ENCODE results near the gene DDX56.
A peak's percentile ranks its signal among the peaks of the same experiment; 100 is the strongest.

DDX56 gene, protein sequence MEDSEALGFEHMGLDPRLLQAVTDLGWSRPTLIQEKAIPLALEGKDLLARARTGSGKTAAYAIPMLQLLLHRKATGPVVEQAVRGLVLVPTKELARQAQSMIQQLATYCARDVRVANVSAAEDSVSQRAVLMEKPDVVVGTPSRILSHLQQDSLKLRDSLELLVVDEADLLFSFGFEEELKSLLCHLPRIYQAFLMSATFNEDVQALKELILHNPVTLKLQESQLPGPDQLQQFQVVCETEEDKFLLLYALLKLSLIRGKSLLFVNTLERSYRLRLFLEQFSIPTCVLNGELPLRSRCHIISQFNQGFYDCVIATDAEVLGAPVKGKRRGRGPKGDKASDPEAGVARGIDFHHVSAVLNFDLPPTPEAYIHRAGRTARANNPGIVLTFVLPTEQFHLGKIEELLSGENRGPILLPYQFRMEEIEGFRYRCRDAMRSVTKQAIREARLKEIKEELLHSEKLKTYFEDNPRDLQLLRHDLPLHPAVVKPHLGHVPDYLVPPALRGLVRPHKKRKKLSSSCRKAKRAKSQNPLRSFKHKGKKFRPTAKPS

DNA sequence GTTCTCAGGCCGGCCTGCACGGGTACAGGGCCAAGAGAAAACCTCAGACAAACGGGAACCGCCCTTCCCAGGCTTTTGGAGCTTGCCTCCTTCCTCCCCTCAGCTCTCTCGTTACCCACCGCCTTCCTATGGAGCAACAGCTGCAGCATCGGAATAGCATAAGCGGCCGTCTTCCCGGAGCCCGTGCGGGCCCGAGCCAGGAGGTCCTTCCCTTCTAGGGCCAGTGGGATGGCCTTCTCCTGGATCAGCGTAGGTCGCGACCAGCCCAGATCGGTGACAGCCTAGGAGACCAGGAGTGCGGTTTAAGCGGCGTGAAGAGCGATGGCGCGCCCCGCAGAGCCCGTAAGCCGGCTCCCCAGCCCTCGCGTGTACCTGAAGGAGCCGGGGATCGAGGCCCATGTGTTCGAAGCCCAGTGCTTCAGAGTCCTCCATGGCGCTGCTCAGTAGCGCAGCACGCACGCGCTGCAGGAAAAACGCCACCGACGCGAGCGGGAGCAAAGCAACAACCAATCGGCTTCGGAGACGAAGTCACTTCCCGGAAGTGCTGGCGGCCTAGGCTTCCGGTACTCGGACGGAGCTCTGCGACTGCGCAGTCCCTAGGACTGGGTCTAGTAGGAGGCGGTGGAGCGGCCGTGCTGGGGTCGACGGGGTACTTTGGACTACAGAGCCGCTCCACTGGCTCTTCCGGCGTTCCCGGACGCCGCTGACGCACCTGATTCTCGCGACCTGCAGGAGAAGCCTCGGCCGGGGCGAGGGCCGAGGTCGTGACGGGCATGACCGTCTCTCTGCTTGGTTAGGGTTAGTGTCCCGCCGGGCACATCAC lies at the start of gene DDX56:
DDX56 (minus strand) TSS at position 445 of the 823 bp plus-strand sequence; CDS start at position 432, 13 bp downstream.
- peak; percentile 79 to 87 (median 87) for DNase-seq (ENCODE audit: low read depth in 3 of 3)

DNA sequence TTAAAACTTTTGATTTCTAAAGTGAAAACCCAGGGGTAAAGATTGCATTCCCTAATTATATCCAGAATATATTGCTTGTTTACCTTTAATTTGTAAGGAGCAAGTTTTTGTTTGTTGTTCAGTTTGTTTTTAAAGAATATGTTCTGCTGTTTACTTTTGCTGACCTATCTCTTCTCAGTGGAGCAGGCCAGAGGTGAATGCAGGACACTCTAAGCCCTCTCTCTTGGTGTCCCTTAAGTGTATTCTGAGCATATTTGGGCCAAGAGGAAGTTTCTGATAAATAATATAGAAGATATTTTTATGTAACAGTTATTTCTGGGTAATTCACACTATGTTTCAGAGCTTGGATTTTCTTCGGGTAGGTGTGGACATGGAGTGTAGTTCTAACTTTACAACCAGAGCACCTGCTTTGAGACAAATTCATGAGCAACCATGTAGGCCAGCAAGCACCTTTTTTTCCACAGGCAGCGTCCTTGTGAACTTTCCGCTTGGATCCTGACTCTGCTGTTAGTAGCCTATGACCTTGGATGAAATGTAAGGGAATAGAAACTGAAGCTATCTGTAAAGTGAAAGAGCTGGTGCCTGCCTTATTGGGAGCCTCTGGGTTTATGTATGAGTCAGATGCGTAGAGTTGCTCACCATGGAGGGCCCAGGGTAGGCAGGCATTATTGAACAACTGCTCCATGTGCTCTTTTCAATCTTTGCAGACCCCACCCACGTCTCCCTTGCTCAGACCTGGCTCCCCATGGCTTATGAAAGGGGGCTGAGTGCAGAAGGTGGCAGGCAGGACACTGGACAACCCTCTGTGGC lies 48.8 kb upstream of the DDX56 start:
- DNase-seq (ENCODE audit: low read depth in 3 of 3), result peak in 1 of 3 experiments; percentile 39

DNA sequence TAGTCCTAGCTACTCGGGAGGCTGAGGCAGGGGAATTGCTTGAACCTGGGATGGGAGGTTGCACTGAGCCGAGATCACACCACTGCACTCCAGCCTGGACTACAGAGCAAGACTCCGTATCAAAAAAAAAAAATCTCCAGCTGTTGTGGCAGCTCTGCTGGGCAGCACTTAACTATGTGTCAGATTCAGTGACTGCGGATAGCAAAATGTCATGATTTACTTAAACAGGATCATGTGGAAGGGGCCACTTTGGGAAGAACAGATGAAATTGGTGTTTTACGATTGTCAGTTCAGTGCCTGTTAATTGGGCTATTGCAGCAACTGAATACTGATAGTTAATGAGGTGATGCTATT lies 48.0 kb upstream of the DDX56 start:
- DNase-seq (ENCODE audit: low read depth in 3 of 3), result no peak

DNA sequence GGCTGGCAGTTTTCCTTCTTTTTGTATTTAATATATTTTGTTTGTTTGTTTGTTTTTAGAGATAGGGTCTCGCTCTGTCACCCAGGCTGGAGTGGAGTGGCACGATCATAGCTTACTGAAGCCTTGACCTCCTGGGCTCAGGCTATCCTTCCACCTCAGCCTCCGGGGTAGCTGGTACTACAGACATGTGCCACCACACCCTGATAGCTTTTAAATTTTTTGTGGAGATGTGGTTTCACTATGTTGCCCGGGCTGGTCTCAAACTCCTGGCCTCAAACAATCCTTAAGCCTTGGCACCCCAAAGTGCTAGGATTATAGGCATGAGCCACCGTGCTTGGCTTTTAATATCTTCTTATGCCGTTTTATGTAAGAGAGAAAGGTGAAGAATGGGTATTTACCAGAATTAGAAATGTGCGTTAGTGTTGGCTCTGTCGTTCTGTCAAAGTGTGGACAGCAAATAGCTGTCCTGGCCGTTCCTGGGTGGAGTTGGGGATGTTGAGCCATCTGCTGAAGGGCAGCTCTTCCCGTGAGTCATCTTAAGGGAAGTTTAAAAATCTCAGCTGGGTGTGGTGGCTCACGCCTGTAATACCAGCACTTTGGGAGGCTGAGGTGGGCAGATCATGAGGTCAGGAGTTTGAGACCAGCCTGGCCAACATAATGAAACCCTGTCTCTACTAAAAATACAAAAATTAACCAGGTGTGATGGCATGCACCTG lies 47.5 kb upstream of the DDX56 start:
- DNase-seq (ENCODE audit: low read depth in 3 of 3), result no peak

DNA sequence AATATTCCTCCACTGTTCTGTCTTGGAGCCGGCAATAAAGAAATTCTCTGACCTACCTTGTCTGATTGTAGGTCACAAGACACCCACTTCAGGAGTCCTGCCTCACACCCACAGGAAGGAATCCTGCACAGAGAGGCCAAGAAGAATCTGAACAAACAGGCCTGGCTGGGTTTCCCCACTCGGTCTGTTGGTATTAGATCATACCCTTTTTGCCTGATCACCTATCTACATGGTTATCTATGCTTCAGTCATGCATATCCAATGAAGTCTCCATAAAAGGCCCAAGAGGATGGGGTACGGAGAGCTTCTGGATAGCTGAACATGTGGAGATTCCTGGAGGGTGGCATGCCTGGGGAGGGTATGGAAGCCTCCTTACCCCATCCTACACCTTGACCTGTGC lies 45.0 kb upstream of the DDX56 start:
- no peak for DNase-seq (ENCODE audit: low read depth in 3 of 3)

DNA sequence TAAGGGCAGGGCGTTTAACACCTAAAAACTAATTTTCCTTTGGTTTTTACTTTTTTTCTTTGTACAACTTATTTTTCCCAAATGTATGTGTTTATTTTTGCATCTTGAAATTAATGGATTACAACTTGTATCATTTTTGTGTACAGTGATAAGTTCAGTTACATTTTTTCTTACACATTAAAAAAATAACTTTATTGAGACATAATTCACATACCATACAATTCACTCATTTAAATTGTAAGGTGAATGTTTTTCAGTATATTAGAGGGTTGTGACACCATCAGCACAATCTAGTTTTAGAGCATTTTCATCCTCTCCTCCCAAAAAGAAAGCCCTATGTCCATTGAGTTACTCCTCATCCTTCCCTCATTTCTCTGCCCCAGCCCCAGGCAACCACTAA lies 44.3 kb upstream of the DDX56 start:
- no peak for DNase-seq (ENCODE audit: low read depth in 3 of 3)

GRCh38 chr7:44617225-44617890 lies 43.6 kb upstream of the DDX56 start:
- no peak for DNase-seq (ENCODE audit: low read depth in 3 of 3)

DNA sequence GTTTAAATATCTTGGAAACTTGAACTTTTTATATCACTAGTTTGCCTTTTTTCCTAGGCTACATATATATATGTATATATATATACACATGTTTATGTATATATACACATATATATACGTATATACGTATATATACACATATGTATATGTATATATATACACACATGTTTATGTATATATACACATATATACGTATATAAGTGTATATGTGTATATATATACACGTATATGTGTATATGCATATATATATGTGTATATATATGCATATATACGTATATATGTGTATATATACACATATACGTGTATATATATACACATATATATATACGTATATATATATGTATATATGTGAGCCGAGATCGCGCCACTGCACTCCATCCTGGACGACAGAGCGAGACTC lies 42.8 kb upstream of the DDX56 start:
- DNase-seq (ENCODE audit: low read depth in 3 of 3), result no peak

- no peak for DNase-seq (ENCODE audit: low read depth in 3 of 3)
Observed at GRCh38 chr7:44615793-44616192, 42.1 kb upstream of the DDX56 start.

GRCh38 chr7:44615149-44615611 lies 41.5 kb upstream of the DDX56 start:
- no peak for DNase-seq (ENCODE audit: low read depth in 3 of 3)

- DNase-seq (ENCODE audit: low read depth in 3 of 3), result no peak
Observed at GRCh38 chr7:44609829-44610228, 36.1 kb upstream of the DDX56 start.

DNA sequence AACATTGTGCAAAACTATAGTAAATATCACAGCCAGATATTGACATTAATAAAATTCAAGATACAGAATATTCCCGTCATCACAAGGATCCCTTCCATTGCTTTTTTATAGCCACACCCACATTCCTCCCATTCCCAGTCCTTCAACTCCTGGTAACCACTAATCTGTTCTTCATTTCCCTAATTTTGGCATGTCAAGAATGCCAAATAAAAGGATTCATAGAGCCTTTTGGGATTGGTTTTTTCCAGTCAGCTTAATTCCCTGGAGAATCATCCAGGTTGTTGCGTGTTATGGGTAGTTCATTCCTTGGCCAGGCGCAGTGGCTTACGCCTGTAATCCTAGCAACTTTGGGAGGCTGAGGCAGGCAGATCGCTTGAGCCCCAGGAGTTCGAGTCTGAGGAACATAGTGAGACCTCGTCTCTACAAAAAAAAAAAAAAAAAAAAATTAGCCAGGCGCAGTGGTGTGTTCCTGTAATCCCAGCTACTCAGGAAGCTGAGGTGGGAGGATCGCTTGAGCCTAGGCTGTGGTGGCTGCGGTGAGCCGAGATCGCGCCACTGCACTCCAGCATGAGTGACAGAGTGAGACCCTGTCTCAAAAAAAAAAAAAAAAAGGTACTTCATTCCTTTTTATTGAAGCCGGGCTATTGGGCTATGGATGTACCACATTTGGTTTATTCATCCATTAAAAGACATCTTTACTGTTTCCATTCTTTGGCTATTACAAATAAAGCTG lies 35.4 kb upstream of the DDX56 start:
- no peak for DNase-seq (ENCODE audit: low read depth in 3 of 3)

- no peak for DNase-seq (ENCODE audit: low read depth in 3 of 3)
Observed at GRCh38 chr7:44607141-44608068, 33.7 kb upstream of the DDX56 start.

GRCh38 chr7:44606341-44607140 lies 32.8 kb upstream of the DDX56 start, which contains the start of gene OGDH:
Gene OGDH (plus strand): TSS chr7:44606627. CDS start chr7:44624344, 17,717 bp downstream.
- DNase-seq (ENCODE audit: low read depth in 3 of 3), result peak; percentile 97 to 99 (median 98)

- DNase-seq (ENCODE audit: low read depth in 3 of 3), result no peak
Observed at GRCh38 chr7:44604941-44605340, 31.2 kb upstream of the DDX56 start.

GRCh38 chr7:44603193-44603592 lies 29.5 kb upstream of the DDX56 start:
- DNase-seq (ENCODE audit: low read depth in 3 of 3), result no peak

- no peak for DNase-seq (ENCODE audit: low read depth in 3 of 3)
Observed at GRCh38 chr7:44602576-44602910, 28.8 kb upstream of the DDX56 start.

GRCh38 chr7:44599222-44599621 lies 25.5 kb upstream of the DDX56 start:
- no peak for DNase-seq (ENCODE audit: low read depth in 3 of 3)
